ENCODE data around the gene HMMR. TPM values are rescaled to one million over a fixed set of nuclear protein-coding genes. Genes with fewer than 3 reads are reported as not detected.
"Not testable (repeated sequence)": the region's sequence is repeated elsewhere in the genome, so short reads cannot be mapped to it uniquely, and the experiment has no call there.

HMMR gene
- total RNA-seq, 1 experiment from 2014 or later: 54.9 TPM

DNA sequence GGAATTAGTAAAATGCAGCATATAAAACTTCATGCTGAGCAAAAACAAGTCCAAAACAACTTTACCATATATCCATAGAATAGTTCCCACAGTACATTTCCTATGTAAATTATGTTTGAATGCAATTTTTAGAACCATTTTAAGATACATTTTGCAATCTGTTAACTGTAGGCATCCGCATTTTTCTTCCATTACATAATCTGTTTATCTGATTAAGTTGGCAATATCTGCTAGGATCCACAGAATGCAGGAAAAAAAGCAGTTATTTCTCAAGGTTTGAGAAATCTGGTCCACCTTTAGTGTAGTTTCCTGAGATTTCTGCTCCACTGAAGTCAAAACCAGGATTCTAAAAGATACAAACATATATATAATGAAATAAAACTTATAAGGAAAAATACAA lies 6.7 kb upstream of the HMMR start:
- no TSS peak for BruUV-seq (replicated peaks)
- peaks cover 3 to 9% of the 10 kb centered on the region in 2 experiments; a peak in 3 of 4 replicates for H3K4me1 ChIP-seq (ENCODE audit: control insufficient read depth in 1 of 2, insufficient read depth in 2 of 2, low read length in 2 of 2)
- H3K36me3 ChIP-seq (ENCODE audit: control insufficient read depth in 1 of 2, insufficient read depth in 2 of 2, low read length in 2 of 2): peaks cover 15 to 23% of the 10 kb centered on the region in 2 experiments
- no peak overlapping the region for H3K9ac ChIP-seq (ENCODE audit: low read length)
- no peak overlapping the region for H3K4me3 ChIP-seq (replicated peaks in 1 of 2; ENCODE audit: low read depth in 1 of 2, low read length in 2 of 2)
- intact Hi-C loops (cut with micrococcal nuclease): no loop called here
- no peak overlapping the region for H2AFZ ChIP-seq (ENCODE audit: low read depth, low read length, poor library complexity, severe bottlenecking)
- no peaks in the 10 kb centered on the region for H4K20me1 ChIP-seq (ENCODE audit: insufficient read depth)
- H3K4me2 ChIP-seq (ENCODE audit: low read length): no peak overlapping the region
- ChIA-PET POLR2A (interaction anchor here (1.3 kb wide), 1 partner anchor 16 kb away, joined by 4 read pairs; the partner anchor contains the start of gene CCNG1), CTCF (no interaction called here), RAD21 (ENCODE audit: low non-redundant PET in 1 of 2, low total read pairs in 2 of 2, uncharacterized antibody in 2 of 2, unreplicated experiment in 2 of 2) (no interaction called here)
- H3K79me2 ChIP-seq (ENCODE audit: insufficient read depth, low read length): peaks cover 41% of the 10 kb centered on the region
- H3K9me3 ChIP-seq (ENCODE audit: control insufficient read depth in 1 of 2, insufficient read depth in 1 of 2, low read depth in 1 of 2, low read length in 2 of 2): no peaks in the 10 kb centered on the region
- DNase-seq (ENCODE audit: low read depth, low spot score) (no peak), ATAC-seq (no peak)
- no peak for TF ChIP-seq EGR1 (IDR thresholded peaks at IDR 0.05; ENCODE audit: low read depth)
- TF ChIP-seq, protein P1, sequence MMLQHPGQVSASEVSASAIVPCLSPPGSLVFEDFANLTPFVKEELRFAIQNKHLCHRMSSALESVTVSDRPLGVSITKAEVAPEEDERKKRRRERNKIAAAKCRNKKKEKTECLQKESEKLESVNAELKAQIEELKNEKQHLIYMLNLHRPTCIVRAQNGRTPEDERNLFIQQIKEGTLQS (IDR thresholded peaks at IDR 0.05): no peak
- no peak for TF ChIP-seq JUND (IDR thresholded peaks at IDR 0.05)
- TF ChIP-seq, protein P2, sequence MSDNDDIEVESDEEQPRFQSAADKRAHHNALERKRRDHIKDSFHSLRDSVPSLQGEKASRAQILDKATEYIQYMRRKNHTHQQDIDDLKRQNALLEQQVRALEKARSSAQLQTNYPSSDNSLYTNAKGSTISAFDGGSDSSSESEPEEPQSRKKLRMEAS (IDR thresholded peaks at IDR 0.05): no peak
- no peak for TF ChIP-seq POLR2AphosphoS5 (IDR thresholded peaks at IDR 0.05; ENCODE audit: low read depth, low read length)
- TF ChIP-seq, protein P3, sequence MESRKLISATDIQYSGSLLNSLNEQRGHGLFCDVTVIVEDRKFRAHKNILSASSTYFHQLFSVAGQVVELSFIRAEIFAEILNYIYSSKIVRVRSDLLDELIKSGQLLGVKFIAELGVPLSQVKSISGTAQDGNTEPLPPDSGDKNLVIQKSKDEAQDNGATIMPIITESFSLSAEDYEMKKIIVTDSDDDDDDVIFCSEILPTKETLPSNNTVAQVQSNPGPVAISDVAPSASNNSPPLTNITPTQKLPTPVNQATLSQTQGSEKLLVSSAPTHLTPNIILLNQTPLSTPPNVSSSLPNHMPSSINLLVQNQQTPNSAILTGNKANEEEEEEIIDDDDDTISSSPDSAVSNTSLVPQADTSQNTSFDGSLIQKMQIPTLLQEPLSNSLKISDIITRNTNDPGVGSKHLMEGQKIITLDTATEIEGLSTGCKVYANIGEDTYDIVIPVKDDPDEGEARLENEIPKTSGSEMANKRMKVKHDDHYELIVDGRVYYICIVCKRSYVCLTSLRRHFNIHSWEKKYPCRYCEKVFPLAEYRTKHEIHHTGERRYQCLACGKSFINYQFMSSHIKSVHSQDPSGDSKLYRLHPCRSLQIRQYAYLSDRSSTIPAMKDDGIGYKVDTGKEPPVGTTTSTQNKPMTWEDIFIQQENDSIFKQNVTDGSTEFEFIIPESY (IDR thresholded peaks at IDR 0.05; ENCODE audit: extremely low read depth, insufficient replicate concordance, low read length): no peak
- TF ChIP-seq EZH2 (IDR thresholded peaks at IDR 0.05): no peak
- no peaks in the 10 kb centered on the region for H3K9me2 ChIP-seq (ENCODE audit: insufficient read depth)
- no peak overlapping the region for H3K27ac ChIP-seq (ENCODE audit: low read depth, low read length)
- H3K27me3 ChIP-seq (ENCODE audit: insufficient read depth, low read length): no peaks in the 10 kb centered on the region

DNA sequence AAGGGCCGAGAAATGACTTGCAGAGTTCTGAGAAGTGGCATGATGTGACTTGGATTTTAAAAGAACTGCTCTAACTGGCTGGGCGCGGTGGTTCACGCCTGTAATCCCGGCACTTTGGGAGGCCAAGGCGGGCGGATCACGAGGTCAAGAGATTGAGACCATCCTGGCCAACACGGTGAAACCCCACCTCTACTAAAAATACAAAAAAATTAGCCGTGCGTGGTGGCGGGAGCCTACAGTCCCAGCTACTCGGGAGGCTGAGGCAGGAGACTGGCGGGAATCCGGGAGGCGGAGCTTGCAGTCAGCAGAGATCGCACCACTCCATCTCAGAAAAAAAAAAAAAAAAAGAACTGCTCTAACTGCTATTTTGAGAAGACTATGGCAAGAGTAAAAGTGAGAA lies 5.0 kb upstream of the HMMR start:
- H3K27ac ChIP-seq (ENCODE audit: low read depth, low read length); BruUV-seq (replicated peaks); ATAC-seq; CTCF ChIA-PET; POLR2A ChIA-PET; H3K9me3 ChIP-seq (ENCODE audit: control insufficient read depth in 1 of 2, insufficient read depth in 1 of 2, low read depth in 1 of 2, low read length in 2 of 2); H3K9me2 ChIP-seq (ENCODE audit: insufficient read depth); intact Hi-C loops (cut with micrococcal nuclease); H3K4me2 ChIP-seq (ENCODE audit: low read length); H4K20me1 ChIP-seq (ENCODE audit: insufficient read depth); H3K9ac ChIP-seq (ENCODE audit: low read length); H3K4me3 ChIP-seq (replicated peaks in 1 of 2; ENCODE audit: low read depth in 1 of 2, low read length in 2 of 2); H3K27me3 ChIP-seq (ENCODE audit: insufficient read depth, low read length); RAD21 ChIA-PET (ENCODE audit: low non-redundant PET in 1 of 2, low total read pairs in 2 of 2, uncharacterized antibody in 2 of 2, unreplicated experiment in 2 of 2); H2AFZ ChIP-seq (ENCODE audit: low read depth, low read length, poor library complexity, severe bottlenecking); DNase-seq (ENCODE audit: low read depth, low spot score): not testable (repeated sequence)
- peaks cover 15 to 23% of the 10 kb centered on the region in 2 experiments for H3K36me3 ChIP-seq (ENCODE audit: control insufficient read depth in 1 of 2, insufficient read depth in 2 of 2, low read length in 2 of 2)
- peaks cover 52% of the 10 kb centered on the region for H3K79me2 ChIP-seq (ENCODE audit: insufficient read depth, low read length)
- H3K4me1 ChIP-seq (ENCODE audit: control insufficient read depth in 1 of 2, insufficient read depth in 2 of 2, low read length in 2 of 2): peaks cover 3 to 12% of the 10 kb centered on the region in 2 experiments; a peak in 3 of 4 replicates
